ENCODE data around the gene HES6.

GRCh38 chr2:238271061-238271554, 31.3 kb upstream of the HES6 start:
- TF ChIP-seq CTCF (IDR thresholded peaks at IDR 0.05): no peak
- TF ChIP-seq POLR2A (IDR thresholded peaks at IDR 0.05): no peak

All from Peyer's patch (tissue), 4 donors.